ENCODE data around the gene HSD17B12.

GRCh38 chr11:43788421-43788820 lies 107.9 kb downstream of the HSD17B12 start:
- TF ChIP-seq POLR2A (IDR thresholded peaks at IDR 0.05; ENCODE audit: low read depth, low read length) (no peak), EZH2 (IDR thresholded peaks at IDR 0.05; ENCODE audit: borderline replicate concordance, low read depth, low read length, severe bottlenecking) (no peak), POLR2AphosphoS5 (IDR thresholded peaks at IDR 0.05; ENCODE audit: insufficient read depth, low read depth, low read length) (no peak), MAX (IDR thresholded peaks at IDR 0.05; ENCODE audit: insufficient read depth, insufficient read length) (no peak), JUN (IDR thresholded peaks at IDR 0.05; ENCODE audit: borderline replicate concordance, insufficient read depth, insufficient read length, low read depth) (no peak), MYC (IDR thresholded peaks at IDR 0.05; ENCODE audit: low read depth, low read length) (no peak), GATA2 (IDR thresholded peaks at IDR 0.05; ENCODE audit: insufficient read depth, insufficient read length, low read depth, low read length) (no peak), FOS (IDR thresholded peaks at IDR 0.05; ENCODE audit: borderline replicate concordance, insufficient read depth, low read length) (no peak)
- TF ChIP-seq, protein P1, sequence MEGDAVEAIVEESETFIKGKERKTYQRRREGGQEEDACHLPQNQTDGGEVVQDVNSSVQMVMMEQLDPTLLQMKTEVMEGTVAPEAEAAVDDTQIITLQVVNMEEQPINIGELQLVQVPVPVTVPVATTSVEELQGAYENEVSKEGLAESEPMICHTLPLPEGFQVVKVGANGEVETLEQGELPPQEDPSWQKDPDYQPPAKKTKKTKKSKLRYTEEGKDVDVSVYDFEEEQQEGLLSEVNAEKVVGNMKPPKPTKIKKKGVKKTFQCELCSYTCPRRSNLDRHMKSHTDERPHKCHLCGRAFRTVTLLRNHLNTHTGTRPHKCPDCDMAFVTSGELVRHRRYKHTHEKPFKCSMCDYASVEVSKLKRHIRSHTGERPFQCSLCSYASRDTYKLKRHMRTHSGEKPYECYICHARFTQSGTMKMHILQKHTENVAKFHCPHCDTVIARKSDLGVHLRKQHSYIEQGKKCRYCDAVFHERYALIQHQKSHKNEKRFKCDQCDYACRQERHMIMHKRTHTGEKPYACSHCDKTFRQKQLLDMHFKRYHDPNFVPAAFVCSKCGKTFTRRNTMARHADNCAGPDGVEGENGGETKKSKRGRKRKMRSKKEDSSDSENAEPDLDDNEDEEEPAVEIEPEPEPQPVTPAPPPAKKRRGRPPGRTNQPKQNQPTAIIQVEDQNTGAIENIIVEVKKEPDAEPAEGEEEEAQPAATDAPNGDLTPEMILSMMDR (IDR thresholded peaks at IDR 0.05; ENCODE audit: extremely low read depth in 1 of 2, insufficient read depth in 1 of 2, low read depth in 1 of 2, low read length in 2 of 2), result no peak

All from endothelial cell of umbilical vein (primary cell).